C4-2B (cell line): ENCODE data around the gene MAP3K13.

Experiments
- H3K27ac ChIP-seq: fragments of 450-650 bp; 2 replicates; pipeline ENCODE4 v1.5.1; 2017
- CTCF ChIP-seq: fragments of 450-650 bp; conservative IDR thresholded peaks from 2 replicates; pipeline ENCODE4 v1.5.1; 2017; ENCODE audit warnings: mild to moderate bottlenecking
- ZFX ChIP-seq: fragments of 450-650 bp; IDR thresholded peaks from 2 replicates; pipeline ENCODE4 v1.6.1; 2017

MAP3K13 gene

GRCh38 chr3:185517387-185518130 lies 154.6 kb downstream of the MAP3K13 start:
- no peak overlapping the region for H3K27ac ChIP-seq
- TF ChIP-seq ZFX = no peak
- no peak for TF ChIP-seq CTCF

GRCh38 chr3:185519021-185519420 lies 156.1 kb downstream of the MAP3K13 start:
- no peak overlapping the region for H3K27ac ChIP-seq
- no peak for TF ChIP-seq CTCF
- no peak for TF ChIP-seq ZFX

GRCh38 chr3:185521349-185522138 lies 158.6 kb downstream of the MAP3K13 start:
- TF ChIP-seq ZFX (no peak), CTCF (no peak)

GRCh38 chr3:185526349-185526951 lies 163.5 kb downstream of the MAP3K13 start:
- no peak for TF ChIP-seq ZFX
- no peak for TF ChIP-seq CTCF
- no peak overlapping the region for H3K27ac ChIP-seq

More at GRCh38 chr3:185521349-185522138, 158.6 kb downstream of the MAP3K13 start:
- H3K27ac ChIP-seq = no peak overlapping the region

GRCh38 chr3:185527364-185527763 lies 164.4 kb downstream of the MAP3K13 start:
- H3K27ac ChIP-seq = no peak overlapping the region; the same call in 1 of the 2 replicates
- no peak for TF ChIP-seq CTCF
- TF ChIP-seq ZFX = no peak

- TF ChIP-seq ZFX (no peak), CTCF (no peak)
- no peak overlapping the region for H3K27ac ChIP-seq
Measured at GRCh38 chr3:185528532-185528931, 165.6 kb downstream of the MAP3K13 start.

- H3K27ac ChIP-seq = no peak overlapping the region
- TF ChIP-seq CTCF (no peak), ZFX (no peak)
Measured at GRCh38 chr3:185530856-185531255, 167.9 kb downstream of the MAP3K13 start.
